Fibroblast of lung (primary cell): ENCODE results near the gene ITGA8. TPM values are rescaled to one million over a fixed set of nuclear protein-coding genes. Genes with fewer than 3 reads are reported as not detected.

Source experiments
- DNase-seq, 2 donors: peaks; one replicate each; pipeline versions ENCODE4 v3.0.0 to v3.0.0-alpha.2; 2010; ENCODE audit warnings: low read depth in 2 of 2
- H2AFZ ChIP-seq: 2 replicates; pipeline ENCODE4 v1.5.1; 2012; ENCODE audit warnings: low read length, control low read depth, inconsistent platforms
- H3K27ac ChIP-seq: 2 replicates; pipeline ENCODE4 v1.5.1; 2011; ENCODE audit warnings: low read length, control low read depth; ENCODE audit not compliant: insufficient read depth
- H3K27me3 ChIP-seq: 2 replicates; pipeline ENCODE4 v1.5.1; 2011; ENCODE audit warnings: mild to moderate bottlenecking, low read length; ENCODE audit not compliant: control insufficient read depth, insufficient read depth
- H3K36me3 ChIP-seq: 2 replicates; pipeline ENCODE4 v1.5.1; 2011; ENCODE audit warnings: low read length; ENCODE audit not compliant: control insufficient read depth, insufficient read depth
- H3K4me1 ChIP-seq: 2 replicates; pipeline ENCODE4 v1.5.1; 2011; ENCODE audit warnings: low read length; ENCODE audit not compliant: control insufficient read depth, insufficient read depth; ENCODE audit errors: extremely low read depth
- H3K4me2 ChIP-seq: 2 replicates; pipeline ENCODE4 v1.5.1; 2011; ENCODE audit warnings: low read length, control low read depth; ENCODE audit not compliant: insufficient read depth; ENCODE audit errors: extremely low read depth
- H3K4me3 ChIP-seq, 4 experiments: fragments of 200-600 bp in 1 of 4; sonication (generic) in 1 of 4; replicated peaks in 1 of 4; 2 replicates each; pipeline ENCODE4 v1.5.1; 2011 to 2016; ENCODE audit warnings: low read length in 4 of 4, low read depth in 3 of 4, mild to moderate bottlenecking in 3 of 4, control low read depth in 2 of 4, inconsistent platforms in 1 of 4, mixed read lengths in 1 of 4; ENCODE audit not compliant: insufficient read depth in 1 of 4; ENCODE audit errors: control extremely low read depth in 1 of 4
- H3K79me2 ChIP-seq: 2 replicates; pipeline ENCODE4 v1.5.1; 2012; ENCODE audit warnings: mild to moderate bottlenecking, low read length, inconsistent platforms; ENCODE audit not compliant: control insufficient read depth, insufficient read depth
- H3K9ac ChIP-seq: 2 replicates; pipeline ENCODE4 v1.5.1; 2011; ENCODE audit warnings: mild to moderate bottlenecking, low read length, control low read depth; ENCODE audit not compliant: insufficient read depth
- H3K9me3 ChIP-seq: 2 replicates; pipeline ENCODE4 v1.5.1; 2012; ENCODE audit warnings: low read depth, low read length; ENCODE audit not compliant: control insufficient read depth, insufficient read depth
- H4K20me1 ChIP-seq: 2 replicates; pipeline ENCODE4 v1.5.1; 2011; ENCODE audit warnings: low read length; ENCODE audit not compliant: control insufficient read depth, insufficient read depth; ENCODE audit errors: extremely low read depth
- EZH2 ChIP-seq: IDR thresholded peaks from 2 replicates; pipeline ENCODE4 v1.5.1; 2012; ENCODE audit warnings: low read length, control low read depth, mild to moderate bottlenecking; ENCODE audit errors: missing control alignments
- polyA plus RNA-seq, 2 donors: library from polyadenylated mRNA; depleted of rRNA in 1 of 2; stranded (reverse) in 1 of 2; unstranded in 1 of 2; fragments of >200 nt; gene quantifications; 2 replicates each; pipeline ENCODE4 v1.2.1, GENCODE V29; 2011 to 2012; ENCODE audit warnings: missing spikeins in 1 of 2
- total RNA-seq: library from RNA; depleted of rRNA; stranded (reverse); fragments of >200 nt; gene quantifications from 2 replicates; pipeline ENCODE4 v1.2.1, GENCODE V29; 2014
- TF ChIP-seq, protein P1 (sequence below), 2 donors: IDR thresholded peaks in 1 of 2; conservative IDR thresholded peaks in 1 of 2; 1 replicate in 1 of 2; 2 replicates in 1 of 2; pipeline ENCODE4 v1.5.1; 2011 to 2012; ENCODE audit warnings: low read length in 2 of 2, control low read depth in 1 of 2, inconsistent platforms in 1 of 2, low read depth in 1 of 2, mild to moderate bottlenecking in 1 of 2

The ITGA8 gene
- total and polyA plus RNA-seq, 2 donors (not counting 1 experiment from before 2014, with no cell fraction given): 0.62 to 0.99 TPM

DNA sequence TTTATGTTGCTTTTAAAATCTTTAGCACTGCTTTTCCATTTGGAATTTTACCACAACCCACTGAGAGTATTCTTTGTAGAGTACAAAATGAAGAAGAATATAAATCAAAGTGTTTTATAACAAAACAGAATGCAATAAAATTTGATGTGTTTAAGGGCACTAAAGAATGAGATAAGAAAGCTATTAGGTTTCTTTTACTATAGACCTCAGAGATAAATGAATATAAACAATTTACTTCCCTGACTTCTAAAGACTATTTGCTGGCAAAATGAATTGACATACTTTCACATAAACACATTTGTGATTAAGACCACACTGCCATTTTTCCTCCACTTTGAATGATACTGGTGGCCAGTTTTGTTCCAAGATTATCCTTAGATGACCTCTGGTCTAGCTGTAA, 124.5 kb downstream of the ITGA8 start:
- Histone ChIP-seq H3K27ac (no peak overlapping the region), H3K79me2 (no peaks in the 10 kb centered on the region), H3K4me3 (no peak overlapping the region), H4K20me1 (no peaks in the 10 kb centered on the region), H3K4me2 (no peak overlapping the region), H3K36me3 (no peaks in the 10 kb centered on the region), H3K27me3 (no peaks in the 10 kb centered on the region), H2AFZ (no peak overlapping the region), H3K9me3 (no peaks in the 10 kb centered on the region), H3K9ac (no peak overlapping the region), H3K4me1 (no peaks in the 10 kb centered on the region)
- no peak for TF ChIP-seq EZH2
- TF ChIP-seq, protein P1, sequence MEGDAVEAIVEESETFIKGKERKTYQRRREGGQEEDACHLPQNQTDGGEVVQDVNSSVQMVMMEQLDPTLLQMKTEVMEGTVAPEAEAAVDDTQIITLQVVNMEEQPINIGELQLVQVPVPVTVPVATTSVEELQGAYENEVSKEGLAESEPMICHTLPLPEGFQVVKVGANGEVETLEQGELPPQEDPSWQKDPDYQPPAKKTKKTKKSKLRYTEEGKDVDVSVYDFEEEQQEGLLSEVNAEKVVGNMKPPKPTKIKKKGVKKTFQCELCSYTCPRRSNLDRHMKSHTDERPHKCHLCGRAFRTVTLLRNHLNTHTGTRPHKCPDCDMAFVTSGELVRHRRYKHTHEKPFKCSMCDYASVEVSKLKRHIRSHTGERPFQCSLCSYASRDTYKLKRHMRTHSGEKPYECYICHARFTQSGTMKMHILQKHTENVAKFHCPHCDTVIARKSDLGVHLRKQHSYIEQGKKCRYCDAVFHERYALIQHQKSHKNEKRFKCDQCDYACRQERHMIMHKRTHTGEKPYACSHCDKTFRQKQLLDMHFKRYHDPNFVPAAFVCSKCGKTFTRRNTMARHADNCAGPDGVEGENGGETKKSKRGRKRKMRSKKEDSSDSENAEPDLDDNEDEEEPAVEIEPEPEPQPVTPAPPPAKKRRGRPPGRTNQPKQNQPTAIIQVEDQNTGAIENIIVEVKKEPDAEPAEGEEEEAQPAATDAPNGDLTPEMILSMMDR (conservative IDR thresholded peaks at IDR 0.05 in 1 of 2, IDR thresholded peaks at IDR 0.05 in 1 of 2; ENCODE audit: low read depth in 1 of 2, low read length in 2 of 2): no peak
- no peak for DNase-seq

DNA sequence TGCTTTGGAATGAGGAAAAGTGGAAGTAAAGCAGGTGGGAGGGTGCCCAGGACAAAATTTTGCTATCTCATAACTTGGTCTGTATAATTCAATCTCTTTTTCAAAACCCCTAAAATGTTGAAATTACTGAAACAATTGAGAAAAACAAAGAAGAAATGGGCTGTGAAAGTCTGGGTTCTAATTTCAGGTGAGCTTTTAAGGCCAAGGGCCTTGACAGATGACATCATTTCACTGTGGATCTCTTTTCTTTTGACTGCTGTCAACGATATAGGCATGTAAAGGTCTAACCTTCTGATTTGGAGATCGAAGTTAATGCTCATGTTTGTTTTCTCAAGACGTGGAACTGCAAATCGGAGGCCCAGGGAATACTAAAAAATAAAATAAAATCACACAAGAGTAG, 127.8 kb downstream of the ITGA8 start:
- Histone ChIP-seq H3K36me3 (no peaks in the 10 kb centered on the region), H3K79me2 (no peaks in the 10 kb centered on the region), H3K4me1 (no peaks in the 10 kb centered on the region), H3K4me2 (no peak overlapping the region), H4K20me1 (no peaks in the 10 kb centered on the region), H3K9me3 (no peaks in the 10 kb centered on the region), H3K27ac (no peak overlapping the region), H2AFZ (no peak overlapping the region), H3K4me3 (no peak overlapping the region), H3K27me3 (no peaks in the 10 kb centered on the region), H3K9ac (no peak overlapping the region)
- no peak for TF ChIP-seq EZH2
- TF ChIP-seq, protein P1 (conservative IDR thresholded peaks at IDR 0.05 in 1 of 2, IDR thresholded peaks at IDR 0.05 in 1 of 2; ENCODE audit: low read depth in 1 of 2, low read length in 2 of 2): no peak
- no peak for DNase-seq

DNA sequence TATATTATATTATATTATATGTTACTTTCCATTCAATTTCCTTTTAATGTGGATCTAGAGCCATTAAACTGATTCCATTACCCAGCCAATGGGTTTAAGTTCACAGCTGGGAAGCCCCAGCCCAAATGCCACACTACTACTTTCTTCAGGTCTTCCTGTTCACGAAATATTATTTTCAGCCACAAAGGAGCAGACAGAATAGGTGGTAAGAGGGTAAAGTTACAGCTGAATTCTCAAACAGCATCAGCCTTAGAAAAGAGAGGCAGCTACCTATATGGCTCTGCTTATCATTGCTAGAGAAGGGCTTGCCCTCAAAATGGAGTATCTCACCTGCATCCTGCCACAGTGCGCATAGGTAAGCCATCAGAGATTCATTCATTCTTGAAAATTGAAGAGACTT, 128.3 kb downstream of the ITGA8 start:
- Histone ChIP-seq H3K36me3 (no peaks in the 10 kb centered on the region), H3K4me2 (no peak overlapping the region), H3K4me1 (no peaks in the 10 kb centered on the region), H2AFZ (no peak overlapping the region), H3K27ac (no peak overlapping the region), H4K20me1 (no peaks in the 10 kb centered on the region), H3K9ac (no peak overlapping the region), H3K79me2 (no peaks in the 10 kb centered on the region), H3K9me3 (no peaks in the 10 kb centered on the region), H3K4me3 (no peak overlapping the region), H3K27me3 (no peaks in the 10 kb centered on the region)
- no peak for DNase-seq
- no peak for TF ChIP-seq EZH2
- TF ChIP-seq, protein P1 (conservative IDR thresholded peaks at IDR 0.05 in 1 of 2, IDR thresholded peaks at IDR 0.05 in 1 of 2; ENCODE audit: low read depth in 1 of 2, low read length in 2 of 2): no peak
